Measurements from ENCODE around the gene SLC7A1.

Gene SLC7A1

DNA sequence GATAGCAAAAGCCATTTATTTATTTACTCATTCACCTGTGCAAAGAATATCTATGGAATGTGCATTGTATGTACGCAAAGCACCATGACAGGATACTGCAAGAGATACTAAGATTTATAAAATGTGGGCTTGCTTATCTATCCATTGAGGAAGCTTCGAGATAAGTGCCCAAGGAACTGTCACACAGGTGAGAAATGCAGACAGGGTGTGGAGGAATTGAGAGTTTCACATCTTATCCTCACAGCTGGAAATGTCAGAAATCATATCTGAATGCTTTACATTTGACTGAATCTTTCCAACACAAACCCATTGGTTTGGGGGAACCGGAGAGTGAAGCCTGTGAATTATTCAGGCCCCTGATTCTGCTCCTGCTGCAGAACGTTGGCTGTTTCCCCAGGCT, 113.0 kb downstream of the SLC7A1 start:
- H4K91ac ChIP-seq (ENCODE audit: low read depth, low read length, poor library complexity) = no peak overlapping the region
- no peak overlapping the region for H4K8ac ChIP-seq (ENCODE audit: low read depth, low read length)
- no peak overlapping the region for H2AFZ ChIP-seq (ENCODE audit: low read length)
- no peak overlapping the region for H2AK5ac ChIP-seq (ENCODE audit: low read depth, low read length)
- no peak overlapping the region for H2BK12ac ChIP-seq (ENCODE audit: low read length)
- H3K79me1 ChIP-seq (ENCODE audit: low read depth, low read length) = no peaks in the 10 kb centered on the region
- no peak overlapping the region for H3K18ac ChIP-seq (ENCODE audit: low read length)
- no peak overlapping the region for H2BK5ac ChIP-seq (ENCODE audit: low read length)
- no peak overlapping the region for H3K9ac ChIP-seq (ENCODE audit: low read depth, low read length, poor library complexity)
- no CpG with 5 or more reads among the region's 4 CpGs for WGBS, 2 donors (ENCODE audit: extremely low coverage in 2 of 2, insufficient read length in 2 of 2, insufficient replicate concordance in 1 of 2)
- H3K4ac ChIP-seq (ENCODE audit: low read length) = no peak overlapping the region
- H3K14ac ChIP-seq (ENCODE audit: low read length) = no peak overlapping the region
- no peak overlapping the region for H2BK15ac ChIP-seq (ENCODE audit: low read length)
- H3K9me3 ChIP-seq (replicated peaks in 1 of 2; ENCODE audit: control insufficient read depth in 2 of 2, insufficient read depth in 1 of 2, low read depth in 1 of 2, low read length in 2 of 2) = no peaks in the 10 kb centered on the region
- no peak overlapping the region for H3K27ac ChIP-seq (replicated peaks; ENCODE audit: low read length)
- no peak overlapping the region for H3K23ac ChIP-seq (ENCODE audit: low read depth, low read length, poor library complexity)
- no peak for DNase-seq (ENCODE audit: low spot score)
- no peak overlapping the region for H2BK120ac ChIP-seq (ENCODE audit: low read depth, low read length)
- H3K27me3 ChIP-seq (ENCODE audit: control insufficient read depth in 3 of 3, insufficient read depth in 3 of 3, low read depth in 1 of 3, low read length in 3 of 3) = peaks cover 0 to 12% (median 0%) of the 10 kb centered on the region in 3 experiments
- no peak overlapping the region for H3K4me2 ChIP-seq (ENCODE audit: insufficient read depth, low read length, poor library complexity, severe bottlenecking)
- no peaks in the 10 kb centered on the region for H3K36me3 ChIP-seq (replicated peaks in 1 of 2; ENCODE audit: control insufficient read depth in 2 of 2, insufficient read depth in 2 of 2, low read length in 2 of 2)
- peaks cover 13 to 14% of the 10 kb centered on the region in 2 donors for H3K4me1 ChIP-seq (ENCODE audit: control insufficient read depth in 2 of 2, insufficient read depth in 1 of 2, low read depth in 1 of 2, low read length in 2 of 2)
- H3K4me3 ChIP-seq (ENCODE audit: low read length in 2 of 2) = no peak overlapping the region

DNA sequence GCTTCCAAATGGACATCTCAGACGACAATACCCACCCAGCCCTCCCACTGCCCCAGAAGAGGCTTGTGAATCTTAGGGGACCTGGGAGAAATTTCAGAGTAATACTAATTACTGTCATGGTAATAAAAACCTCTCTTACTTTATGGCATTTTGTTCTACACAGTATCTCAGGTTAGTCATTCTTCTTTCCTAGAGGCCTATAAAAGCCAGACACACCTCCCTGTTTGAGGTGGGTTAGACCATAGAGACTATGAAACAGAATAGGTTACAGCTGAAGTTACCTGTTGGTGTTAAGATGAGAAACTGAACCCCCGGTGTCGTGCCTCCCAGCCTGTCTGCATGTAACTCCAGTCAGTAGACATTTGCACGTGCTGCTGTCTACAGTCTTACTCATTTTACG, 113.9 kb downstream of the SLC7A1 start:
- DNase-seq (ENCODE audit: low spot score) = no peak
- Histone ChIP-seq H3K4me2 (ENCODE audit: insufficient read depth, low read length, poor library complexity, severe bottlenecking) (no peak overlapping the region), H3K4ac (ENCODE audit: low read length) (no peak overlapping the region), H3K4me3 (ENCODE audit: low read length in 2 of 2) (no peak overlapping the region), H4K91ac (ENCODE audit: low read depth, low read length, poor library complexity) (no peak overlapping the region), H3K9ac (ENCODE audit: low read depth, low read length, poor library complexity) (no peak overlapping the region), H3K14ac (ENCODE audit: low read length) (no peak overlapping the region), H3K36me3 (replicated peaks in 1 of 2; ENCODE audit: control insufficient read depth in 2 of 2, insufficient read depth in 2 of 2, low read length in 2 of 2) (no peaks in the 10 kb centered on the region), H3K79me1 (ENCODE audit: low read depth, low read length) (no peaks in the 10 kb centered on the region), H2BK12ac (ENCODE audit: low read length) (no peak overlapping the region), H2BK15ac (ENCODE audit: low read length) (no peak overlapping the region), H3K27me3 (ENCODE audit: control insufficient read depth in 3 of 3, insufficient read depth in 3 of 3, low read depth in 1 of 3, low read length in 3 of 3) (peaks cover 0 to 12% (median 0%) of the 10 kb centered on the region in 3 experiments), H3K23ac (ENCODE audit: low read depth, low read length, poor library complexity) (no peak overlapping the region), H2BK120ac (ENCODE audit: low read depth, low read length) (no peak overlapping the region), H3K18ac (ENCODE audit: low read length) (no peak overlapping the region), H3K4me1 (ENCODE audit: control insufficient read depth in 2 of 2, insufficient read depth in 1 of 2, low read depth in 1 of 2, low read length in 2 of 2) (peaks cover 13 to 14% of the 10 kb centered on the region in 2 donors), H2AK5ac (ENCODE audit: low read depth, low read length) (no peak overlapping the region), H3K9me3 (replicated peaks in 1 of 2; ENCODE audit: control insufficient read depth in 2 of 2, insufficient read depth in 1 of 2, low read depth in 1 of 2, low read length in 2 of 2) (no peaks in the 10 kb centered on the region), H3K27ac (replicated peaks; ENCODE audit: low read length) (no peak overlapping the region), H2BK5ac (ENCODE audit: low read length) (no peak overlapping the region), H2AFZ (ENCODE audit: low read length) (no peak overlapping the region), H4K8ac (ENCODE audit: low read depth, low read length) (no peak overlapping the region)
- WGBS, 2 donors (ENCODE audit: extremely low coverage in 2 of 2, insufficient read length in 2 of 2, insufficient replicate concordance in 1 of 2) = no CpG with 5 or more reads among the region's 5 CpGs

DNA sequence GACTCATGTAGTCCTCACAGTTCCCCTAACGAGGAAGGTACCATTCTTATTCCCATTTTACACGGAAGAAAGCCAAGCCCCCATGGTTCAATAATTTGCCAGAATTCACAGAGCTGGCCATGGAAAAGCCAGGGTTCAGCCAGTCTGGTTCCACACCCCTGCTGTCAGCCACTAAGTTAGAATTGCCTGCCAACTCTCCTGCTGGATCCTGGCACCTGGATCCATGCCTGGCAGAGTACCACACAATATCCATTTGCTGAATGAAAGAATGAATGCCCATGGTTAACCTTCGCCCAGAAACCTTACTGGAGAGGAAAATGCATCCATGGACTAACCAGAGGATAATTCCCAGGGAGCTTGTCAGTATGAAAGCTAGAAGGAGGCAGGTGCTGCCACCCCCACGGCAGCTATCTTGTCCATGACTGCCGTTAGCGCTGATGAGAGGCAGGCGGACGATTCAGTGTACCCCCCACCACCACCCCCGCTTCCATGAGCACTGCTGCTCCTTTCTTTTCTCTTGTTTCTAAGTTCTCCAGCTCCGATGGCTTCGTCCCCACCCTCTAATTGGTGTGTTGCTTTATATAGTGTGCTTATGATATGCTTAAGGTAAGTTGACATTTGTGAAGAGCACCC, 114.5 kb downstream of the SLC7A1 start:
- no peak overlapping the region for H3K27ac ChIP-seq (replicated peaks; ENCODE audit: low read length)
- H2BK15ac ChIP-seq (ENCODE audit: low read length) = no peak overlapping the region
- H3K18ac ChIP-seq (ENCODE audit: low read length) = no peak overlapping the region
- peaks cover 0 to 12% (median 0%) of the 10 kb centered on the region in 3 experiments for H3K27me3 ChIP-seq (ENCODE audit: control insufficient read depth in 3 of 3, insufficient read depth in 3 of 3, low read depth in 1 of 3, low read length in 3 of 3)
- H3K14ac ChIP-seq (ENCODE audit: low read length) = no peak overlapping the region
- no peak overlapping the region for H3K4ac ChIP-seq (ENCODE audit: low read length)
- WGBS, 2 donors (ENCODE audit: extremely low coverage in 2 of 2, insufficient read length in 2 of 2, insufficient replicate concordance in 1 of 2) = no CpG with 5 or more reads among the region's 11 CpGs
- no peak overlapping the region for H4K91ac ChIP-seq (ENCODE audit: low read depth, low read length, poor library complexity)
- H3K9me3 ChIP-seq (replicated peaks in 1 of 2; ENCODE audit: control insufficient read depth in 2 of 2, insufficient read depth in 1 of 2, low read depth in 1 of 2, low read length in 2 of 2) = no peaks in the 10 kb centered on the region
- no peaks in the 10 kb centered on the region for H3K36me3 ChIP-seq (replicated peaks in 1 of 2; ENCODE audit: control insufficient read depth in 2 of 2, insufficient read depth in 2 of 2, low read length in 2 of 2)
- no peak overlapping the region for H2BK5ac ChIP-seq (ENCODE audit: low read length)
- no peak overlapping the region for H2BK12ac ChIP-seq (ENCODE audit: low read length)
- no peaks in the 10 kb centered on the region for H3K79me1 ChIP-seq (ENCODE audit: low read depth, low read length)
- no peak overlapping the region for H2AFZ ChIP-seq (ENCODE audit: low read length)
- H2BK120ac ChIP-seq (ENCODE audit: low read depth, low read length) = no peak overlapping the region
- no peak overlapping the region for H3K9ac ChIP-seq (ENCODE audit: low read depth, low read length, poor library complexity)
- H2AK5ac ChIP-seq (ENCODE audit: low read depth, low read length) = no peak overlapping the region
- DNase-seq (ENCODE audit: low spot score) = no peak
- no peak overlapping the region for H3K23ac ChIP-seq (ENCODE audit: low read depth, low read length, poor library complexity)
- H3K4me2 ChIP-seq (ENCODE audit: insufficient read depth, low read length, poor library complexity, severe bottlenecking) = no peak overlapping the region
- peaks cover 13 to 14% of the 10 kb centered on the region in 2 donors for H3K4me1 ChIP-seq (ENCODE audit: control insufficient read depth in 2 of 2, insufficient read depth in 1 of 2, low read depth in 1 of 2, low read length in 2 of 2)
- H3K4me3 ChIP-seq (ENCODE audit: low read length in 2 of 2) = no peak overlapping the region
- H4K8ac ChIP-seq (ENCODE audit: low read depth, low read length) = no peak overlapping the region

DNA sequence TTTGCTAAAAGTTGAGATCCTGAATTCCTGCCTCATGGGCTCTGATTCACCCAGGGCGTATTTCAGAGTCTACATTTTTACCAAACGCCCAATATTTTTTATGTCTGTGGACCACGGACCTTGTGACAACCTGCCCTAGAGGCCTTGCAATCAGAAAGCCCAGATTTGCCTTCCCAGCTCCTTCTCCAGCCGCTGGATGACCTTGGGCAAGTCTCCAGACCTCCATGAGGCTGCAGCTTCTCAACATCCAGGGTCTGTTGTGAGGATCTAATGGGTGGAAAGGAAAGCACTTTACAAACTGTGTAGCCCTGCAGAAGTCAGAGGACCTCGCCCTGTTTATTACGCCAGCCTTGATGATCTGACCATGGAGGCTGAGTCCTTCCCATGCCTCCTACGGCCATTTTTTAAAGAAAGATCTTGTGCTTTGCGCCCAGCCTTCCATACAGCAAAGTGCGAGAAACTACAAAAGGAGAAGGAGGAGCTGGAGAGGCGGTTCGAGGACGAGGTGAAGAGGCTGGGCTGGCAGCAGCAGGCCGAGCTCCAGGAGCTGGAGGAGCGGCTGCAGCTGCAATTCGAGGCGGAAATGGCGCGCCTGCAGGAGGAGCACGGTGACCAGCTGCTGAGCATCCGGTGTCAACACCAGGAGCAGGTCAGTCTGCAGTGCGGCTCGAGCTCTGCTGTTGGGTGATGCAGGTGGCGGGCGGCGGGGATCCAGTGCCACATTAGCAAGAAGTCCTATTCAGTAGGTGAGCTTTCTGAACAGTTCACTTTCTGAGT, 115.6 kb downstream of the SLC7A1 start:
- no peak overlapping the region for H3K23ac ChIP-seq (ENCODE audit: low read depth, low read length, poor library complexity)
- no peak overlapping the region for H3K4ac ChIP-seq (ENCODE audit: low read length)
- H2BK5ac ChIP-seq (ENCODE audit: low read length) = no peak overlapping the region
- no peak overlapping the region for H3K4me2 ChIP-seq (ENCODE audit: insufficient read depth, low read length, poor library complexity, severe bottlenecking)
- peaks cover 12 to 13% of the 10 kb centered on the region in 2 donors for H3K4me1 ChIP-seq (ENCODE audit: control insufficient read depth in 2 of 2, insufficient read depth in 1 of 2, low read depth in 1 of 2, low read length in 2 of 2)
- H2BK15ac ChIP-seq (ENCODE audit: low read length) = peak overlapping the region; percentile 10
- H3K27me3 ChIP-seq (ENCODE audit: control insufficient read depth in 3 of 3, insufficient read depth in 3 of 3, low read depth in 1 of 3, low read length in 3 of 3) = peaks cover 0 to 12% (median 0%) of the 10 kb centered on the region in 3 experiments
- DNase-seq (ENCODE audit: low spot score) = no peak
- peak overlapping the region; percentile 62 for H3K18ac ChIP-seq (ENCODE audit: low read length)
- no peak overlapping the region for H2AFZ ChIP-seq (ENCODE audit: low read length)
- no peak overlapping the region for H3K9ac ChIP-seq (ENCODE audit: low read depth, low read length, poor library complexity)
- no peak overlapping the region for H2BK120ac ChIP-seq (ENCODE audit: low read depth, low read length)
- H4K8ac ChIP-seq (ENCODE audit: low read depth, low read length) = no peak overlapping the region
- H2AK5ac ChIP-seq (ENCODE audit: low read depth, low read length) = no peak overlapping the region
- no peak overlapping the region for H3K4me3 ChIP-seq (ENCODE audit: low read length in 2 of 2)
- no peak overlapping the region for H4K91ac ChIP-seq (ENCODE audit: low read depth, low read length, poor library complexity)
- WGBS, 2 donors (ENCODE audit: extremely low coverage in 2 of 2, insufficient read length in 2 of 2, insufficient replicate concordance in 1 of 2) = no CpG with 5 or more reads among the region's 25 CpGs
- no peaks in the 10 kb centered on the region for H3K79me1 ChIP-seq (ENCODE audit: low read depth, low read length)
- H3K36me3 ChIP-seq (replicated peaks in 1 of 2; ENCODE audit: control insufficient read depth in 2 of 2, insufficient read depth in 2 of 2, low read length in 2 of 2) = no peaks in the 10 kb centered on the region
- H3K27ac ChIP-seq (replicated peaks; ENCODE audit: low read length) = no peak overlapping the region
- H3K9me3 ChIP-seq (replicated peaks in 1 of 2; ENCODE audit: control insufficient read depth in 2 of 2, insufficient read depth in 1 of 2, low read depth in 1 of 2, low read length in 2 of 2) = no peaks in the 10 kb centered on the region
- no peak overlapping the region for H3K14ac ChIP-seq (ENCODE audit: low read length)
- H2BK12ac ChIP-seq (ENCODE audit: low read length) = no peak overlapping the region
